HUES64 (cell line): Measurements from ENCODE around the gene CDH26.

Experiments
- H3K27ac ChIP-seq: 2 replicates; pipeline ENCODE4 v1.7.0; 2013; ENCODE audit warnings: low read depth, low read length, inconsistent platforms
- H3K27me3 ChIP-seq: 2 replicates; pipeline ENCODE4 v1.6.1; 2013; ENCODE audit warnings: mild to moderate bottlenecking, low read length; ENCODE audit not compliant: insufficient read depth
- H3K36me3 ChIP-seq: 2 replicates; pipeline ENCODE4 v1.6.1; 2013; ENCODE audit warnings: mild to moderate bottlenecking, low read length; ENCODE audit not compliant: insufficient read depth
- H3K4me1 ChIP-seq: 2 replicates; pipeline ENCODE4 v1.6.1; 2013; ENCODE audit warnings: mild to moderate bottlenecking, low read length, moderate library complexity; ENCODE audit not compliant: insufficient read depth
- H3K4me3 ChIP-seq: 2 replicates; pipeline ENCODE4 v1.5.1; 2013; ENCODE audit warnings: mild to moderate bottlenecking, low read length, moderate library complexity
- H3K9ac ChIP-seq: 2 replicates; pipeline ENCODE4 v1.6.1; 2013; ENCODE audit warnings: mild to moderate bottlenecking, low read depth, low read length
- H3K9me3 ChIP-seq: 2 replicates; pipeline ENCODE4 v1.6.1; 2013; ENCODE audit warnings: low read depth, low read length; ENCODE audit not compliant: insufficient read depth
- WGBS: fragments of 150-250, 120-280 bp; methylation state at CpG from one replicate; pipeline ENCODE4 v1.1.7; 2013; ENCODE audit warnings: missing lambda C conversion rate; 5-methylcytosine and 5-hydroxymethylcytosine counted together

Gene CDH26

DNA sequence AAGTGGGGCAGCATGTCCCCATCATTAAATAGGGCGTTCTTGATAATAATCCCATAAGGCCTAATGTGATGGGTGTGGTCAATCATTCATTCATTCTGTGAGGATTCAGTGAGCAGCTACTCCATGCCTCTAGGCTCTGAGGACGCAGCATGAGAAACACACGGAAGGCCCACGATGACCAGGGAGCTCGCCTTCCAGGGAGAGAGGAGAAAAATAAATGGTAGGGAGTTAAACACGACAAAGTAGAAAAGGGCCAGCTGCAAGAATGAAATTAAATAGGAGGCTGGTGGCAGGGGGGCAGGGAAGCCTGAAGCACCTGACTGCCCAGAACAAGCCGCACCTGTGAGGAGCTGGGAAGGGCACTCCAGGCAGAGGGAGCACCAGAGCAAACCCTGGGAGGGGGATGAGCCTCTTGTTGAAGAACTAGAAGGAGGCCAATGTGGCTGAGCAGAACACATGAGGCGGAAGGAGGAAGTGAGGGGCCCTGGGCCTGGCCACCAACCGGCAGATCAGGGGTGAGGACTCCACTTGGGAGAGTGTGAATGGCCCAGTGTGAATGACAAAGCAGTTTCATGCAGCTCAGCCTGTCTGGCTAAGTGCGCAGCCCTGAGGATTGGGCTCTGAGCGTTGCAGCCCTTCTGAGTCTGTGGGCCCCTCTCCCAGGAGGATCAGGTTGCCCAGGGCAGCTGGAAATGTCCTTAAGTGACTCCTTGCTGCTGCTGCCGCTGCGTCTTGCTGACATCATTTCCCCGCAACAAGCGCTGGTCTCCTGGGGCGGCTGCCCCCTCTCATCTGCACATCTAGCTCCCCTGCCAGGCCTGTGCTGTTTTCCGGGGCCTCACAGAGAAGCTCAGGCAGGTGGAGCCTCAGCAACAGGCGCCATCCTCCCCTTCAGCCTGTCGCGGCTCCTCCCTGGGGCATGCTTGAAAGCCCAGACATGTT, 99.9 kb downstream of the CDH26 start:
- Histone ChIP-seq H3K9me3 (no peaks in the 10 kb centered on the region), H3K4me3 (no peak overlapping the region), H3K36me3 (no peaks in the 10 kb centered on the region), H3K27ac (peak overlapping the region; percentile 42), H3K4me1 (peaks cover 12% of the 10 kb centered on the region), H3K27me3 (no peaks in the 10 kb centered on the region), H3K9ac (peak overlapping the region; percentile 17)
- WGBS, result 40% methylated on average over 20 of the region's 20 CpGs

- H3K27ac ChIP-seq, result peak overlapping the region; percentile 42
- peaks cover 12% of the 10 kb centered on the region for H3K4me1 ChIP-seq
- WGBS, result 82% methylated on average over 9 of the region's 9 CpGs
- H3K27me3 ChIP-seq, result no peaks in the 10 kb centered on the region
- no peak overlapping the region for H3K4me3 ChIP-seq
- H3K9me3 ChIP-seq, result no peaks in the 10 kb centered on the region
- H3K9ac ChIP-seq, result peak overlapping the region; percentile 17; the same call in 1 of the 2 replicates
- no peaks in the 10 kb centered on the region for H3K36me3 ChIP-seq
These were observed 100.7 kb downstream of the CDH26 start for GRCh38 chr20:60058879-60059278.

DNA sequence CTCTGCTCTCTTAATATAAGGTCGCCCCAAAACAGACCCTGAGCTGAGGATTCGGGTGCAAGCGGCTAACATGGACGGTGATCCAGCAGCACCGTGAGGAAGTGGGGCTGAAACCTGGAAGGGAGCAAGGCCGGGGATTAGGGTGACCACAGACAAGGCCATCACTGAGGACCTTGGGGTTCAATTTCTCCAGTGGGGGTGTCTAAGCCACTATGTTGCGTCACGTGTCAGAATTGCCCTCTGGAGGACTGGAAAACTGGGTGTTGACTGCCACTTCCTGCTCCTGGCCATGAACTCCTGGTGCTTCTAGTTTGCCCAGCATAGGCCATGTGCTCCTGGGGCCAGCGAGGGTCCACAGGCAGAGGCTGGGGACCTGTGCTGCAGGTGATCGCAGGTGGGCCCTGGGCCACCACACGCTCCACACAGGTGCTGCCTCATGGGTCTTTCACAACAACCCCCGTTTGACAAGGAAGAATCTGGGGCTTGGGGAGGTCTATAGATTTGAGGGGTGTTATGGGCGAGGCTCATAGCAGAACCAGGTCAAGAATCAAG, 101.9 kb downstream of the CDH26 start:
- no peaks in the 10 kb centered on the region for H3K36me3 ChIP-seq
- peaks cover 12% of the 10 kb centered on the region for H3K4me1 ChIP-seq
- no peak overlapping the region for H3K4me3 ChIP-seq
- no peaks in the 10 kb centered on the region for H3K27me3 ChIP-seq
- H3K9ac ChIP-seq, result no peak overlapping the region
- 96% methylated on average over 13 of the region's 13 CpGs for WGBS
- no peak overlapping the region for H3K27ac ChIP-seq
- no peaks in the 10 kb centered on the region for H3K9me3 ChIP-seq

GRCh38 chr20:60060593-60060992, 102.4 kb downstream of the CDH26 start:
- Histone ChIP-seq H3K9me3 (no peaks in the 10 kb centered on the region), H3K9ac (no peak overlapping the region), H3K27me3 (no peaks in the 10 kb centered on the region), H3K4me1 (peaks cover 12% of the 10 kb centered on the region), H3K36me3 (no peaks in the 10 kb centered on the region), H3K27ac (no peak overlapping the region), H3K4me3 (no peak overlapping the region)
- WGBS, result 92% methylated on average over 4 of the region's 4 CpGs

DNA sequence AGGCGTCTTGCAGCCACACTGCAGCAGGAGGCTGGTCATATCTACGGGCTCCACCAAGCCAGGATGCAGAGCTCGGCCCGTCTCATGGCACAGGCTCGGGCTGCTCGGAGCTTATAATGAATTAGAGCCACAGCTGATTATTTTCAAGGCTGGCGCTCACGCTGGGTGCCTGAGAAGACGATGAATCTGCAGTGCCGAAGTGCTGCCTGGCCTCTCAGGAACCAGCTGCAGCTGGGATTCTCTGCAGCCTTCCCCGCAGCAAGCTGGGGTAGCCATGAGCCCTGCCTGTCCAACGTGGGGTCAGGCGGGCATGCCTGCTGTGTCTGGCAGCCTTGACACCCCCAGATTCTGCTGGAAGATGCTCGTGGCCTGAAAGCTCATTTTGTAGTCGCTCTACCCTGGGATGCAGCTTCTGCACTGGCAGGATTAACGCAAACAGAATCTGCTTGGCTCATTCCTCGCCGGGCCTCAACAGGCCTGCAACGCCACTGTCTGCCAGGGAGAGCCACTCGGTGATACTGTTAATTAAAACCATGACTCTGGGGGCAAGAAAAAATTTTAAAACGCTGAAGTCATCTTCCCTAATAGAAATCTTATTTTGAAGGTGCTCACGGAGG, 104.3 kb downstream of the CDH26 start:
- WGBS, result 94% methylated on average over 22 of the region's 22 CpGs
- H3K27ac ChIP-seq, result no peak overlapping the region
- H3K9me3 ChIP-seq, result no peaks in the 10 kb centered on the region
- H3K4me3 ChIP-seq, result no peak overlapping the region
- H3K27me3 ChIP-seq, result no peaks in the 10 kb centered on the region
- H3K9ac ChIP-seq, result no peak overlapping the region
- peaks cover 12% of the 10 kb centered on the region for H3K4me1 ChIP-seq
- no peaks in the 10 kb centered on the region for H3K36me3 ChIP-seq

- Histone ChIP-seq H3K27me3 (no peaks in the 10 kb centered on the region), H3K27ac (no peak overlapping the region), H3K9ac (no peak overlapping the region), H3K9me3 (no peaks in the 10 kb centered on the region), H3K4me3 (no peak overlapping the region), H3K4me1 (peaks cover 10% of the 10 kb centered on the region), H3K36me3 (no peaks in the 10 kb centered on the region)
- 91% methylated on average over 4 of the region's 4 CpGs for WGBS
These were observed 104.8 kb downstream of the CDH26 start for GRCh38 chr20:60063048-60063451.

GRCh38 chr20:60063739-60064380, 105.6 kb downstream of the CDH26 start:
- Histone ChIP-seq H3K9ac (no peak overlapping the region), H3K4me1 (peaks cover 2% of the 10 kb centered on the region), H3K36me3 (no peaks in the 10 kb centered on the region), H3K4me3 (no peak overlapping the region), H3K27ac (no peak overlapping the region), H3K27me3 (no peaks in the 10 kb centered on the region), H3K9me3 (no peaks in the 10 kb centered on the region)
- 96% methylated on average over 3 of the region's 3 CpGs for WGBS
